ENCODE measurements around the gene CDH15. TPM values are rescaled to one million over a fixed set of nuclear protein-coding genes. Genes with fewer than 3 reads are reported as not detected.

The CDH15 gene
- total and polyA plus RNA-seq, 9 of the 15 experiments (the other 6 are each of a cell fraction or from before 2014, with no cell fraction given), result 0.07 to 0.18 TPM; not detected in 7

DNA sequence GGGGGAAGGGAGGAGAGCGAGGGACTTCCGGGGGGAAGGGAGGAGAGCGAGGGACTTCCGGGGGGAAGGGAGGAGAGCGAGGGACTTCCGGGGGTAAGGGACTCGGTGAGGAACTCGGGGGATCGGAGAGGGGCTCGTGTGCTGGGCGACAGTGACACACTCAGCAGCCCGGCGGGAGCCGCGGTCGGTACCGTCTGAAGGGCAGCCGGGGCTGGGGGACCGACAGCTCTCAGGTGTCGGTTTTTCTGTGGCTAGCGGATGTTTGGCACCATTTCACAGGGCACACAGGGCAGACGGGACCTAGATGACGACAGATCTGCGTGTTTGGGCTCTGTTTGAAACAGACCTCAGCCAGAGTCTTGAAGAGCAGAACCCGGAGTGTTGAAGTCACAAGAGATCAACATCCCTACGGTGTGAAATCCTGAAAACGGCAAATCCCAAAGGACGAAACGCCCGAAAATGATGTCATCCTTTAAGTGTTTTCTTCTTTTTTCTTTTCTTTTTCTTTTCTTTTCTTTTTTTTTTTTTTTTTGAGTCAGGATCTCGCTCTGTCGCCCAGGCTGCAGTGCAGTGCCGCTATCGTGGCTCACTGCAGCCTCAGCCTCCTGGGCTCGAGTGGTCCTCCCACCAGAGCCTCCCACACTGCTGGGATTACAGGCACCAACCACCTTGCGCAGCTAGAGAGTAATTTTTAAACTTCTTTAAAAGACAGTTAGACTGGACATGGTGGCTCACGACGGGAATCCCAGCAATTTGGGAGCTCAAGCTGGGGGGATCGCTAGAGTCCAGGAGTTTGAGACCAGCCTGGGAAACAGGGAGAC, 69.8 kb downstream of the CDH15 start (continued):
- TF ChIP-seq TOE1 (IDR thresholded peaks at IDR 0.05; ENCODE audit: borderline replicate concordance), result peak; percentile 19; the same call in 1 of the 2 replicates
- TF ChIP-seq TOE1 (CRISPR knock-in tag; IDR thresholded peaks at IDR 0.05; ENCODE audit: borderline replicate concordance, low read depth), result peak; percentile 64
- no peak for TF ChIP-seq ZNF696 (CRISPR knock-in tag; conservative IDR thresholded peaks at IDR 0.05)
- TF ChIP-seq, protein P1, sequence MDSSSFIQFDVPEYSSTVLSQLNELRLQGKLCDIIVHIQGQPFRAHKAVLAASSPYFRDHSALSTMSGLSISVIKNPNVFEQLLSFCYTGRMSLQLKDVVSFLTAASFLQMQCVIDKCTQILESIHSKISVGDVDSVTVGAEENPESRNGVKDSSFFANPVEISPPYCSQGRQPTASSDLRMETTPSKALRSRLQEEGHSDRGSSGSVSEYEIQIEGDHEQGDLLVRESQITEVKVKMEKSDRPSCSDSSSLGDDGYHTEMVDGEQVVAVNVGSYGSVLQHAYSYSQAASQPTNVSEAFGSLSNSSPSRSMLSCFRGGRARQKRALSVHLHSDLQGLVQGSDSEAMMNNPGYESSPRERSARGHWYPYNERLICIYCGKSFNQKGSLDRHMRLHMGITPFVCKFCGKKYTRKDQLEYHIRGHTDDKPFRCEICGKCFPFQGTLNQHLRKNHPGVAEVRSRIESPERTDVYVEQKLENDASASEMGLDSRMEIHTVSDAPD (CRISPR knock-in tag; IDR thresholded peaks at IDR 0.05), result no peak
- peak; percentile 78; the same call in 1 of the 2 replicates for TF ChIP-seq NR4A1 (CRISPR knock-in tag; IDR thresholded peaks at IDR 0.05)
- TF ChIP-seq NR4A1 (tag; IDR thresholded peaks at IDR 0.05), result no peak
- TF ChIP-seq ZNF444 (CRISPR knock-in tag; IDR thresholded peaks at IDR 0.05), result no peak
- TF ChIP-seq GATA2 (CRISPR knock-in tag; IDR thresholded peaks at IDR 0.05), result no peak
- TF ChIP-seq, protein P2, sequence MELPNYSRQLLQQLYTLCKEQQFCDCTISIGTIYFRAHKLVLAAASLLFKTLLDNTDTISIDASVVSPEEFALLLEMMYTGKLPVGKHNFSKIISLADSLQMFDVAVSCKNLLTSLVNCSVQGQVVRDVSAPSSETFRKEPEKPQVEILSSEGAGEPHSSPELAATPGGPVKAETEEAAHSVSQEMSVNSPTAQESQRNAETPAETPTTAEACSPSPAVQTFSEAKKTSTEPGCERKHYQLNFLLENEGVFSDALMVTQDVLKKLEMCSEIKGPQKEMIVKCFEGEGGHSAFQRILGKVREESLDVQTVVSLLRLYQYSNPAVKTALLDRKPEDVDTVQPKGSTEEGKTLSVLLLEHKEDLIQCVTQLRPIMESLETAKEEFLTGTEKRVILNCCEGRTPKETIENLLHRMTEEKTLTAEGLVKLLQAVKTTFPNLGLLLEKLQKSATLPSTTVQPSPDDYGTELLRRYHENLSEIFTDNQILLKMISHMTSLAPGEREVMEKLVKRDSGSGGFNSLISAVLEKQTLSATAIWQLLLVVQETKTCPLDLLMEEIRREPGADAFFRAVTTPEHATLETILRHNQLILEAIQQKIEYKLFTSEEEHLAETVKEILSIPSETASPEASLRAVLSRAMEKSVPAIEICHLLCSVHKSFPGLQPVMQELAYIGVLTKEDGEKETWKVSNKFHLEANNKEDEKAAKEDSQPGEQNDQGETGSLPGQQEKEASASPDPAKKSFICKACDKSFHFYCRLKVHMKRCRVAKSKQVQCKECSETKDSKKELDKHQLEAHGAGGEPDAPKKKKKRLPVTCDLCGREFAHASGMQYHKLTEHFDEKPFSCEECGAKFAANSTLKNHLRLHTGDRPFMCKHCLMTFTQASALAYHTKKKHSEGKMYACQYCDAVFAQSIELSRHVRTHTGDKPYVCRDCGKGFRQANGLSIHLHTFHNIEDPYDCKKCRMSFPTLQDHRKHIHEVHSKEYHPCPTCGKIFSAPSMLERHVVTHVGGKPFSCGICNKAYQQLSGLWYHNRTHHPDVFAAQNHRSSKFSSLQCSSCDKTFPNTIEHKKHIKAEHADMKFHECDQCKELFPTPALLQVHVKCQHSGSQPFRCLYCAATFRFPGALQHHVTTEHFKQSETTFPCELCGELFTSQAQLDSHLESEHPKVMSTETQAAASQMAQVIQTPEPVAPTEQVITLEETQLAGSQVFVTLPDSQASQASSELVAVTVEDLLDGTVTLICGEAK (IDR thresholded peaks at IDR 0.05), result peak; percentile 99
- TF ChIP-seq, protein P2 (CRISPR knock-in tag; IDR thresholded peaks at IDR 0.05), result no peak
- TF ChIP-seq EP400 (IDR thresholded peaks at IDR 0.05), result peak; percentile 88
- TF ChIP-seq, protein P3, sequence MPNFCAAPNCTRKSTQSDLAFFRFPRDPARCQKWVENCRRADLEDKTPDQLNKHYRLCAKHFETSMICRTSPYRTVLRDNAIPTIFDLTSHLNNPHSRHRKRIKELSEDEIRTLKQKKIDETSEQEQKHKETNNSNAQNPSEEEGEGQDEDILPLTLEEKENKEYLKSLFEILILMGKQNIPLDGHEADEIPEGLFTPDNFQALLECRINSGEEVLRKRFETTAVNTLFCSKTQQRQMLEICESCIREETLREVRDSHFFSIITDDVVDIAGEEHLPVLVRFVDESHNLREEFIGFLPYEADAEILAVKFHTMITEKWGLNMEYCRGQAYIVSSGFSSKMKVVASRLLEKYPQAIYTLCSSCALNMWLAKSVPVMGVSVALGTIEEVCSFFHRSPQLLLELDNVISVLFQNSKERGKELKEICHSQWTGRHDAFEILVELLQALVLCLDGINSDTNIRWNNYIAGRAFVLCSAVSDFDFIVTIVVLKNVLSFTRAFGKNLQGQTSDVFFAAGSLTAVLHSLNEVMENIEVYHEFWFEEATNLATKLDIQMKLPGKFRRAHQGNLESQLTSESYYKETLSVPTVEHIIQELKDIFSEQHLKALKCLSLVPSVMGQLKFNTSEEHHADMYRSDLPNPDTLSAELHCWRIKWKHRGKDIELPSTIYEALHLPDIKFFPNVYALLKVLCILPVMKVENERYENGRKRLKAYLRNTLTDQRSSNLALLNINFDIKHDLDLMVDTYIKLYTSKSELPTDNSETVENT (CRISPR knock-in tag; IDR thresholded peaks at IDR 0.05), result 0 out of 2 replicates have a peak, but pooled peaks have one; percentile 56
- no peak for TF ChIP-seq TARDBP (IDR thresholded peaks at IDR 0.05)

All from K562 (cell line).